Measurements from ENCODE around the gene RWDD4.
A peak's percentile ranks its signal among the peaks of the same experiment; 100 is the strongest.
"Not testable (repeated sequence)": the region's sequence is repeated elsewhere in the genome, so short reads cannot be mapped to it uniquely, and the experiment has no call there.

The RWDD4 gene

GRCh38 chr4:183636503-183636902 lies 22.5 kb downstream of the RWDD4 start:
- H3K4me1 ChIP-seq (ENCODE audit: control insufficient read depth, insufficient read depth, low read length) = no peaks in the 10 kb centered on the region
- no peaks in the 10 kb centered on the region for H3K36me3 ChIP-seq (ENCODE audit: control insufficient read depth in 2 of 2, insufficient read depth in 2 of 2, low read length in 2 of 2)
- no peaks in the 10 kb centered on the region for H3K27me3 ChIP-seq (ENCODE audit: control insufficient read depth in 1 of 2, insufficient read depth in 2 of 2, low read length in 2 of 2)
- H3K27ac ChIP-seq (ENCODE audit: low read length) = no peak overlapping the region
- H3K4me3 ChIP-seq (ENCODE audit: low read length in 2 of 2) = peak overlapping the region in 1 of 2 donors; percentile 8
- H3K9ac ChIP-seq (ENCODE audit: low read length in 2 of 2) = peak overlapping the region in 1 of 2 donors; percentile 21
- no peaks in the 10 kb centered on the region for H3K9me3 ChIP-seq (ENCODE audit: control insufficient read depth in 2 of 2, low read length in 2 of 2)

- Histone ChIP-seq H3K4me1 (ENCODE audit: control insufficient read depth, insufficient read depth, low read length) (no peaks in the 10 kb centered on the region), H3K9me3 (ENCODE audit: control insufficient read depth in 2 of 2, low read length in 2 of 2) (no peaks in the 10 kb centered on the region), H3K9ac (ENCODE audit: low read length in 2 of 2) (no peak overlapping the region), H3K4me3 (ENCODE audit: low read length in 2 of 2) (peak overlapping the region in 1 of 2 donors; percentile 15), H3K36me3 (ENCODE audit: control insufficient read depth in 2 of 2, insufficient read depth in 2 of 2, low read length in 2 of 2) (no peaks in the 10 kb centered on the region), H3K27me3 (ENCODE audit: control insufficient read depth in 1 of 2, insufficient read depth in 2 of 2, low read length in 2 of 2) (no peaks in the 10 kb centered on the region), H3K27ac (ENCODE audit: low read length) (no peak overlapping the region)
Observed at GRCh38 chr4:183635741-183636140, 23.2 kb downstream of the RWDD4 start.

- Histone ChIP-seq H3K9me3 (ENCODE audit: control insufficient read depth in 2 of 2, low read length in 2 of 2) (no peaks in the 10 kb centered on the region), H3K4me3 (ENCODE audit: low read length in 2 of 2) (peak overlapping the region in 1 of 2 donors; percentile 15), H3K27me3 (ENCODE audit: control insufficient read depth in 1 of 2, insufficient read depth in 2 of 2, low read length in 2 of 2) (no peaks in the 10 kb centered on the region), H3K27ac (ENCODE audit: low read length) (no peak overlapping the region), H3K4me1 (ENCODE audit: control insufficient read depth, insufficient read depth, low read length) (no peaks in the 10 kb centered on the region), H3K36me3 (ENCODE audit: control insufficient read depth in 2 of 2, insufficient read depth in 2 of 2, low read length in 2 of 2) (no peaks in the 10 kb centered on the region), H3K9ac (ENCODE audit: low read length in 2 of 2) (no peak overlapping the region)
Observed at GRCh38 chr4:183635321-183635720, 23.7 kb downstream of the RWDD4 start.

- H3K27me3 ChIP-seq (ENCODE audit: control insufficient read depth in 1 of 2, insufficient read depth in 2 of 2, low read length in 2 of 2) = no peaks in the 10 kb centered on the region
- H3K4me1 ChIP-seq (ENCODE audit: control insufficient read depth, insufficient read depth, low read length) = no peaks in the 10 kb centered on the region
- H3K27ac ChIP-seq (ENCODE audit: low read length) = no peak overlapping the region
- no peak overlapping the region for H3K4me3 ChIP-seq (ENCODE audit: low read length in 2 of 2)
- no peaks in the 10 kb centered on the region for H3K36me3 ChIP-seq (ENCODE audit: control insufficient read depth in 2 of 2, insufficient read depth in 2 of 2, low read length in 2 of 2)
- no peak overlapping the region for H3K9ac ChIP-seq (ENCODE audit: low read length in 2 of 2)
- H3K9me3 ChIP-seq (ENCODE audit: control insufficient read depth in 2 of 2, low read length in 2 of 2) = no peaks in the 10 kb centered on the region
Observed at GRCh38 chr4:183633476-183634400, 25.2 kb downstream of the RWDD4 start.

- Histone ChIP-seq H3K27ac (ENCODE audit: low read length) (no peak overlapping the region), H3K9me3 (ENCODE audit: control insufficient read depth in 2 of 2, low read length in 2 of 2) (no peaks in the 10 kb centered on the region), H3K27me3 (ENCODE audit: control insufficient read depth in 1 of 2, insufficient read depth in 2 of 2, low read length in 2 of 2) (no peaks in the 10 kb centered on the region), H3K4me3 (ENCODE audit: low read length in 2 of 2) (no peak overlapping the region), H3K36me3 (ENCODE audit: control insufficient read depth in 2 of 2, insufficient read depth in 2 of 2, low read length in 2 of 2) (no peaks in the 10 kb centered on the region), H3K4me1 (ENCODE audit: control insufficient read depth, insufficient read depth, low read length) (no peaks in the 10 kb centered on the region), H3K9ac (ENCODE audit: low read length in 2 of 2) (no peak overlapping the region)
Observed at GRCh38 chr4:183632689-183633088, 26.3 kb downstream of the RWDD4 start.

- H3K4me3 ChIP-seq (ENCODE audit: low read length in 2 of 2) = no peak overlapping the region
- H3K27ac ChIP-seq (ENCODE audit: low read length) = no peak overlapping the region
- H3K27me3 ChIP-seq (ENCODE audit: control insufficient read depth in 1 of 2, insufficient read depth in 2 of 2, low read length in 2 of 2) = no peaks in the 10 kb centered on the region
- no peak overlapping the region for H3K9ac ChIP-seq (ENCODE audit: low read length in 2 of 2)
- no peaks in the 10 kb centered on the region for H3K4me1 ChIP-seq (ENCODE audit: control insufficient read depth, insufficient read depth, low read length)
- H3K36me3 ChIP-seq (ENCODE audit: control insufficient read depth in 2 of 2, insufficient read depth in 2 of 2, low read length in 2 of 2) = no peaks in the 10 kb centered on the region
- no peaks in the 10 kb centered on the region for H3K9me3 ChIP-seq (ENCODE audit: control insufficient read depth in 2 of 2, low read length in 2 of 2)
Observed at GRCh38 chr4:183631577-183632198, 27.3 kb downstream of the RWDD4 start.

- Histone ChIP-seq H3K4me3 (ENCODE audit: low read length in 2 of 2) (no peak overlapping the region), H3K27ac (ENCODE audit: low read length) (no peak overlapping the region), H3K4me1 (ENCODE audit: control insufficient read depth, insufficient read depth, low read length) (no peaks in the 10 kb centered on the region), H3K27me3 (ENCODE audit: control insufficient read depth in 1 of 2, insufficient read depth in 2 of 2, low read length in 2 of 2) (no peaks in the 10 kb centered on the region), H3K9me3 (ENCODE audit: control insufficient read depth in 2 of 2, low read length in 2 of 2) (no peaks in the 10 kb centered on the region), H3K36me3 (ENCODE audit: control insufficient read depth in 2 of 2, insufficient read depth in 2 of 2, low read length in 2 of 2) (no peaks in the 10 kb centered on the region), H3K9ac (ENCODE audit: low read length in 2 of 2) (no peak overlapping the region)
Observed at GRCh38 chr4:183627979-183628588, 30.9 kb downstream of the RWDD4 start.

GRCh38 chr4:183627286-183627685 lies 31.7 kb downstream of the RWDD4 start:
- not testable (repeated sequence) for H3K27ac ChIP-seq (ENCODE audit: low read length); H3K36me3 ChIP-seq (ENCODE audit: control insufficient read depth in 2 of 2, insufficient read depth in 2 of 2, low read length in 2 of 2); H3K27me3 ChIP-seq (ENCODE audit: control insufficient read depth in 1 of 2, insufficient read depth in 2 of 2, low read length in 2 of 2); H3K9ac ChIP-seq (ENCODE audit: low read length in 2 of 2); H3K9me3 ChIP-seq (ENCODE audit: control insufficient read depth in 2 of 2, low read length in 2 of 2); H3K4me3 ChIP-seq (ENCODE audit: low read length in 2 of 2); H3K4me1 ChIP-seq (ENCODE audit: control insufficient read depth, insufficient read depth, low read length)

GRCh38 chr4:183626168-183626567 lies 32.8 kb downstream of the RWDD4 start:
- no peaks in the 10 kb centered on the region for H3K36me3 ChIP-seq (ENCODE audit: control insufficient read depth in 2 of 2, insufficient read depth in 2 of 2, low read length in 2 of 2)

GRCh38 chr4:183624548-183624947 lies 34.4 kb downstream of the RWDD4 start:
- Histone ChIP-seq H3K9ac (ENCODE audit: low read length in 2 of 2) (no peak overlapping the region), H3K36me3 (ENCODE audit: control insufficient read depth in 2 of 2, insufficient read depth in 2 of 2, low read length in 2 of 2) (no peaks in the 10 kb centered on the region)

More at GRCh38 chr4:183626168-183626567, 32.8 kb downstream of the RWDD4 start:
- no peaks in the 10 kb centered on the region for H3K9me3 ChIP-seq (ENCODE audit: control insufficient read depth in 2 of 2, low read length in 2 of 2)
- no peak overlapping the region for H3K27ac ChIP-seq (ENCODE audit: low read length)
- H3K4me1 ChIP-seq (ENCODE audit: control insufficient read depth, insufficient read depth, low read length) = no peaks in the 10 kb centered on the region
- H3K4me3 ChIP-seq (ENCODE audit: low read length in 2 of 2) = no peak overlapping the region
- H3K27me3 ChIP-seq (ENCODE audit: control insufficient read depth in 1 of 2, insufficient read depth in 2 of 2, low read length in 2 of 2) = no peaks in the 10 kb centered on the region
- H3K9ac ChIP-seq (ENCODE audit: low read length in 2 of 2) = no peak overlapping the region

More at GRCh38 chr4:183624548-183624947, 34.4 kb downstream of the RWDD4 start:
- H3K27me3 ChIP-seq (ENCODE audit: control insufficient read depth in 1 of 2, insufficient read depth in 2 of 2, low read length in 2 of 2) = no peaks in the 10 kb centered on the region
- H3K9me3 ChIP-seq (ENCODE audit: control insufficient read depth in 2 of 2, low read length in 2 of 2) = no peaks in the 10 kb centered on the region
- H3K27ac ChIP-seq (ENCODE audit: low read length) = no peak overlapping the region
- H3K4me3 ChIP-seq (ENCODE audit: low read length in 2 of 2) = no peak overlapping the region
- H3K4me1 ChIP-seq (ENCODE audit: control insufficient read depth, insufficient read depth, low read length) = no peaks in the 10 kb centered on the region

All from stomach smooth muscle (tissue), 2 donors.